Myocyte (in vitro differentiated cells): ENCODE measurements around the gene SNRNP70. TPM values are rescaled to one million over a fixed set of nuclear protein-coding genes. Genes with fewer than 3 reads are reported as not detected.

Source experiments
- total RNA-seq: library from RNA; depleted of rRNA; stranded (reverse); fragments of >200 nt; gene quantifications from 2 replicates; pipeline ENCODE4 v1.2.3, GENCODE V29; 2014

SNRNP70 gene
- total RNA-seq, 1 donor from 2014 or later = 312 TPM

Other genes with a start within 250 kb of the SNRNP70 start
- 0.59 TPM in 1 of 2 replicates, not detected in the other for gene HSD17B14, start 249.0 kb upstream of the SNRNP70 start, total RNA-seq
- 25.5 and 29.5 TPM in 2 replicates for gene PLEKHA4, start 216.8 kb upstream of the SNRNP70 start, total RNA-seq
- gene PPP1R15A, start 213.0 kb upstream of the SNRNP70 start, total RNA-seq = 62.2 and 81.7 TPM in 2 replicates
- not detected in 2 replicates for gene TULP2, start 186.7 kb upstream of the SNRNP70 start, total RNA-seq
- gene NUCB1, start 185.1 kb upstream of the SNRNP70 start, total RNA-seq = 178 and 199 TPM in 2 replicates
- gene DHDH, start 151.8 kb upstream of the SNRNP70 start, total RNA-seq = 0.32 TPM in 1 of 2 replicates, not detected in the other
- gene BAX, start 130.6 kb upstream of the SNRNP70 start, total RNA-seq = 59.7 and 78.0 TPM in 2 replicates
- gene FTL, start 120.1 kb upstream of the SNRNP70 start, total RNA-seq = 1,692 and 1,792 TPM in 2 replicates
- 358 and 408 TPM in 2 replicates for gene GYS1, start 92.1 kb upstream of the SNRNP70 start, total RNA-seq
- gene RUVBL2, start 91.6 kb upstream of the SNRNP70 start, total RNA-seq = 94.7 and 106 TPM in 2 replicates
- not detected in 2 replicates for gene LHB, start 68.4 kb upstream of the SNRNP70 start, total RNA-seq
- not detected in 2 replicates for gene CGB3, start 61.1 kb upstream of the SNRNP70 start, total RNA-seq
- not detected in 2 replicates for gene CGB2, start 53.6 kb upstream of the SNRNP70 start, total RNA-seq
- not detected in 2 replicates for gene CGB1, start 48.6 kb upstream of the SNRNP70 start, total RNA-seq
- not detected in 2 replicates for gene CGB5, start 41.6 kb upstream of the SNRNP70 start, total RNA-seq
- gene CGB8, start 36.3 kb upstream of the SNRNP70 start, total RNA-seq = not detected in 2 replicates
- gene CGB7, start 27.7 kb upstream of the SNRNP70 start, total RNA-seq = 0.29 TPM in 1 of 2 replicates, not detected in the other
- not detected in 2 replicates for gene NTF4, start 20.6 kb upstream of the SNRNP70 start, total RNA-seq
- gene KCNA7, start 12.8 kb upstream of the SNRNP70 start, total RNA-seq = 0.21 and 1.3 TPM in 2 replicates
- 22.1 and 44.2 TPM in 2 replicates for gene LIN7B, start 28.9 kb downstream of the SNRNP70 start, total RNA-seq
- gene C19orf73, start 33.7 kb downstream of the SNRNP70 start, total RNA-seq = not detected in 2 replicates
- gene PPFIA3, start 34.1 kb downstream of the SNRNP70 start, total RNA-seq = 10.2 and 12.5 TPM in 2 replicates
- 375 and 578 TPM in 2 replicates for gene HRC, start 69.9 kb downstream of the SNRNP70 start, total RNA-seq
- gene TRPM4, start 72.3 kb downstream of the SNRNP70 start, total RNA-seq = 14.3 and 18.6 TPM in 2 replicates
- 0.51 and 2.0 TPM in 2 replicates for gene SLC6A16, start 239.7 kb downstream of the SNRNP70 start, total RNA-seq
- gene CD37, start 250.0 kb downstream of the SNRNP70 start, total RNA-seq = not detected in 2 replicates